Measurements from ENCODE around the gene TEX52.

DNA sequence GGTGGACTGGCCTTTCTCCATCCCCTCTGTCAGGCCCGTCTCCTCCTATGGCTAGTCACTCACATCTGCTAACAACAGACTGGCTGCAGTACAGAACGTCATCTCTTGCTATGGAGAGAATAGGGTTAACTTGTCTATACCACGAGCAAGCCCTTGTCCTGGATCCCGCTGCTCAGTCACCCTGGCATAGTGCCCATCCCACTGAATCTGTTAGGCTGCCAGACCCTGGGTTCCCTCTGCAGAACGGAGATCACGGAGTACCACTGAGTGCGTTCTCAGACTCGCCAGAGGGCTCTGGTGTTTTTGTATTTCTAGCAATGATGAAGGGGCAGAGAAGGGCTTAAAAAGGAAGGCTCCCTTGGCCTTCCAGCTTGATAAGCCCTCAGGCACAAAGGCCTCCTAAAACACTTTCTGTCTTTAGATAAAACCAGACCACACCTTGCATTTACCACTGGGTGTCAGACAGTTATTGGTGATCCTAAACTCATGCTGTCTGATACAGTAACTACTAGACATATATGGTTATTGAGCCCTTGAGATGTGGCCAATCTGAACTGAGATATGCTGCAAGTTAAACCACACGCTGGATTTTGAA lies 15.7 kb downstream of the TEX52 start:
- TF ChIP-seq, protein P1, sequence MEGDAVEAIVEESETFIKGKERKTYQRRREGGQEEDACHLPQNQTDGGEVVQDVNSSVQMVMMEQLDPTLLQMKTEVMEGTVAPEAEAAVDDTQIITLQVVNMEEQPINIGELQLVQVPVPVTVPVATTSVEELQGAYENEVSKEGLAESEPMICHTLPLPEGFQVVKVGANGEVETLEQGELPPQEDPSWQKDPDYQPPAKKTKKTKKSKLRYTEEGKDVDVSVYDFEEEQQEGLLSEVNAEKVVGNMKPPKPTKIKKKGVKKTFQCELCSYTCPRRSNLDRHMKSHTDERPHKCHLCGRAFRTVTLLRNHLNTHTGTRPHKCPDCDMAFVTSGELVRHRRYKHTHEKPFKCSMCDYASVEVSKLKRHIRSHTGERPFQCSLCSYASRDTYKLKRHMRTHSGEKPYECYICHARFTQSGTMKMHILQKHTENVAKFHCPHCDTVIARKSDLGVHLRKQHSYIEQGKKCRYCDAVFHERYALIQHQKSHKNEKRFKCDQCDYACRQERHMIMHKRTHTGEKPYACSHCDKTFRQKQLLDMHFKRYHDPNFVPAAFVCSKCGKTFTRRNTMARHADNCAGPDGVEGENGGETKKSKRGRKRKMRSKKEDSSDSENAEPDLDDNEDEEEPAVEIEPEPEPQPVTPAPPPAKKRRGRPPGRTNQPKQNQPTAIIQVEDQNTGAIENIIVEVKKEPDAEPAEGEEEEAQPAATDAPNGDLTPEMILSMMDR (IDR thresholded peaks at IDR 0.05 in 2 of 3, conservative IDR thresholded peaks at IDR 0.05 in 1 of 3; ENCODE audit: borderline replicate concordance in 1 of 3, insufficient read depth in 1 of 3, low read depth in 2 of 3, low read length in 2 of 3) = no peak
- TF ChIP-seq EGR1 (IDR thresholded peaks at IDR 0.05; ENCODE audit: low read depth) = no peak
- TF ChIP-seq YY1 (IDR thresholded peaks at IDR 0.05; ENCODE audit: extremely low read depth, insufficient replicate concordance, low read depth, low read length) = no peak
- TF ChIP-seq POLR2A (IDR thresholded peaks at IDR 0.05; ENCODE audit: borderline replicate concordance, extremely low read depth, insufficient read depth, insufficient read length) = no peak
- TF ChIP-seq JUND (IDR thresholded peaks at IDR 0.05) = no peak
- no peak for TF ChIP-seq POLR2AphosphoS5 (IDR thresholded peaks at IDR 0.05; ENCODE audit: low read depth, low read length)

Data from HCT116 (cell line).